ENCODE data around the gene RCOR2.
"Not testable (repeated sequence)": the region's sequence is repeated elsewhere in the genome, so short reads cannot be mapped to it uniquely, and the experiment has no call there.

The RCOR2 gene

GRCh38 chr11:63916837-63917691 is at the start of gene RCOR2:
Gene RCOR2, minus strand, starts transcription at chr11:63917164. Its CDS starts 708 bp downstream, at chr11:63916456.
- peak within 1 kb of the TSS; percentile 54 to 56 for H3K4me3 ChIP-seq (replicated peaks in 1 of 2; ENCODE audit: low read depth in 2 of 2, low read length in 2 of 2)
- DNase-seq (ENCODE audit: low read depth in 2 of 2) = peak; percentile 80 to 92
- TF ChIP-seq CTCF (IDR thresholded peaks at IDR 0.05; ENCODE audit: low read depth, low read length) = no peak

GRCh38 chr11:63966444-63966843 is 49.5 kb upstream of the RCOR2 start:
- no peak for DNase-seq (ENCODE audit: low read depth in 2 of 2)
- H3K4me3 ChIP-seq (replicated peaks in 1 of 2; ENCODE audit: low read depth in 2 of 2, low read length in 2 of 2) = no peak overlapping the region
- no peak for TF ChIP-seq CTCF (IDR thresholded peaks at IDR 0.05; ENCODE audit: low read depth, low read length)

- not testable (repeated sequence) for H3K4me3 ChIP-seq (replicated peaks in 1 of 2; ENCODE audit: low read depth in 2 of 2, low read length in 2 of 2)
These were observed 46.9 kb upstream of the RCOR2 start for GRCh38 chr11:63963895-63964294.

GRCh38 chr11:63961608-63962412 is 44.8 kb upstream of the RCOR2 start:
- no peak overlapping the region for H3K4me3 ChIP-seq (replicated peaks in 1 of 2; ENCODE audit: low read depth in 2 of 2, low read length in 2 of 2)
- TF ChIP-seq CTCF (IDR thresholded peaks at IDR 0.05; ENCODE audit: low read depth, low read length) = no peak
- DNase-seq (ENCODE audit: low read depth in 2 of 2) = peak; percentile 33 to 36

More at GRCh38 chr11:63963895-63964294, 46.9 kb upstream of the RCOR2 start:
- not testable (repeated sequence) for DNase-seq (ENCODE audit: low read depth in 2 of 2)

- no peak for TF ChIP-seq CTCF (IDR thresholded peaks at IDR 0.05; ENCODE audit: low read depth, low read length)
- DNase-seq (ENCODE audit: low read depth in 2 of 2) = no peak
- H3K4me3 ChIP-seq (replicated peaks in 1 of 2; ENCODE audit: low read depth in 2 of 2, low read length in 2 of 2) = no peak overlapping the region
These were observed 41.0 kb upstream of the RCOR2 start for GRCh38 chr11:63958008-63958407.

- no peak overlapping the region for H3K4me3 ChIP-seq (replicated peaks in 1 of 2; ENCODE audit: low read depth in 2 of 2, low read length in 2 of 2)
- TF ChIP-seq CTCF (IDR thresholded peaks at IDR 0.05; ENCODE audit: low read depth, low read length) = no peak
- DNase-seq (ENCODE audit: low read depth in 2 of 2) = no peak
These were observed 35.6 kb upstream of the RCOR2 start for GRCh38 chr11:63952570-63952969.
